Measurements from ENCODE around the gene RNF213. TPM values are rescaled to one million over a fixed set of nuclear protein-coding genes. Genes with fewer than 3 reads are reported as not detected.

RNF213 gene
- total and polyA plus RNA-seq, 4 donors = 18.2 to 104 (median 33.5) TPM

DNA sequence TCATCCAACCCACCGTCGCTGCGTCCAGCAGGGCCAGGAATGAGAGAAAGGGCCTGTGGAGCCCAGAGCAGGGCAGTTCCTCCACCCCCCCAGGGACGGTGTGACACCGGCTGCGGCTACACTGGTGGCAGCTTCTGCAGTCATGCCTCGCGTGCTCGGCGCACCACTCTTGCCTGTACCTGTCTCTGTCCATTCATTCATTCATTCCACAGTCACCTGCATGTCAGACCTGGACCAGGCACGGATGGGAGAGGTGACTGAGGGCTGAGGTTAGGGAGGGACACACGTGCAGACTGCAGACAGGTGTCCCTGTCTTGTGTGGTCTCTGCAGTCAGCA lies 181.6 kb downstream of the RNF213 start:
- DNase-seq (ENCODE audit: low spot score) = no peak
- Histone ChIP-seq H3K27ac (ENCODE audit: low read depth in 1 of 2, low read length in 2 of 2) (no peak overlapping the region), H3K36me3 (ENCODE audit: control insufficient read depth in 4 of 4, insufficient read depth in 3 of 4, low read depth in 1 of 4, low read length in 3 of 4) (peaks cover 0 to 1% (median 0%) of the 10 kb centered on the region in 4 donors), H3K4me1 (ENCODE audit: control insufficient read depth in 4 of 4, insufficient read depth in 4 of 4, low read length in 3 of 4) (peaks cover 0 to 4% (median 0%) of the 10 kb centered on the region in 4 donors), H3K9me3 (ENCODE audit: control insufficient read depth in 4 of 4, low read length in 3 of 4) (no peaks in the 10 kb centered on the region), H3K4me3 (ENCODE audit: low read depth in 1 of 3, low read length in 3 of 3) (no peak overlapping the region), H3K9ac (ENCODE audit: low read depth in 1 of 2, low read length in 2 of 2) (no peak overlapping the region), H3K27me3 (ENCODE audit: control insufficient read depth in 4 of 4, insufficient read depth in 4 of 4, low read length in 3 of 4) (no peaks in the 10 kb centered on the region)
- WGBS = 88% methylated on average over 12 of the region's 12 CpGs
- TF ChIP-seq FOXA1 (IDR thresholded peaks at IDR 0.05) (no peak), RAD21 (IDR thresholded peaks at IDR 0.05) (no peak), FOXA2 (IDR thresholded peaks at IDR 0.05) (no peak), EGR1 (IDR thresholded peaks at IDR 0.05; ENCODE audit: low read depth in 2 of 2) (no peak), MAX (IDR thresholded peaks at IDR 0.05) (no peak), NR2F2 (IDR thresholded peaks at IDR 0.05) (no peak), GABPA (IDR thresholded peaks at IDR 0.05 in 1 of 2, conservative IDR thresholded peaks at IDR 0.05 in 1 of 2) (no peak), HNF4A (conservative IDR thresholded peaks at IDR 0.05) (no peak), JUND (IDR thresholded peaks at IDR 0.05) (no peak), TAF1 (conservative IDR thresholded peaks at IDR 0.05) (no peak)
- TF ChIP-seq, protein P1, sequence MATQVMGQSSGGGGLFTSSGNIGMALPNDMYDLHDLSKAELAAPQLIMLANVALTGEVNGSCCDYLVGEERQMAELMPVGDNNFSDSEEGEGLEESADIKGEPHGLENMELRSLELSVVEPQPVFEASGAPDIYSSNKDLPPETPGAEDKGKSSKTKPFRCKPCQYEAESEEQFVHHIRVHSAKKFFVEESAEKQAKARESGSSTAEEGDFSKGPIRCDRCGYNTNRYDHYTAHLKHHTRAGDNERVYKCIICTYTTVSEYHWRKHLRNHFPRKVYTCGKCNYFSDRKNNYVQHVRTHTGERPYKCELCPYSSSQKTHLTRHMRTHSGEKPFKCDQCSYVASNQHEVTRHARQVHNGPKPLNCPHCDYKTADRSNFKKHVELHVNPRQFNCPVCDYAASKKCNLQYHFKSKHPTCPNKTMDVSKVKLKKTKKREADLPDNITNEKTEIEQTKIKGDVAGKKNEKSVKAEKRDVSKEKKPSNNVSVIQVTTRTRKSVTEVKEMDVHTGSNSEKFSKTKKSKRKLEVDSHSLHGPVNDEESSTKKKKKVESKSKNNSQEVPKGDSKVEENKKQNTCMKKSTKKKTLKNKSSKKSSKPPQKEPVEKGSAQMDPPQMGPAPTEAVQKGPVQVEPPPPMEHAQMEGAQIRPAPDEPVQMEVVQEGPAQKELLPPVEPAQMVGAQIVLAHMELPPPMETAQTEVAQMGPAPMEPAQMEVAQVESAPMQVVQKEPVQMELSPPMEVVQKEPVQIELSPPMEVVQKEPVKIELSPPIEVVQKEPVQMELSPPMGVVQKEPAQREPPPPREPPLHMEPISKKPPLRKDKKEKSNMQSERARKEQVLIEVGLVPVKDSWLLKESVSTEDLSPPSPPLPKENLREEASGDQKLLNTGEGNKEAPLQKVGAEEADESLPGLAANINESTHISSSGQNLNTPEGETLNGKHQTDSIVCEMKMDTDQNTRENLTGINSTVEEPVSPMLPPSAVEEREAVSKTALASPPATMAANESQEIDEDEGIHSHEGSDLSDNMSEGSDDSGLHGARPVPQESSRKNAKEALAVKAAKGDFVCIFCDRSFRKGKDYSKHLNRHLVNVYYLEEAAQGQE (IDR thresholded peaks at IDR 0.05) = no peak
- TF ChIP-seq, protein P2, sequence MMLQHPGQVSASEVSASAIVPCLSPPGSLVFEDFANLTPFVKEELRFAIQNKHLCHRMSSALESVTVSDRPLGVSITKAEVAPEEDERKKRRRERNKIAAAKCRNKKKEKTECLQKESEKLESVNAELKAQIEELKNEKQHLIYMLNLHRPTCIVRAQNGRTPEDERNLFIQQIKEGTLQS (IDR thresholded peaks at IDR 0.05) = no peak

- 89% methylated on average over 4 of the region's 4 CpGs for WGBS
- Histone ChIP-seq H3K36me3 (ENCODE audit: control insufficient read depth in 4 of 4, insufficient read depth in 3 of 4, low read depth in 1 of 4, low read length in 3 of 4) (peaks cover 0 to 1% (median 0%) of the 10 kb centered on the region in 4 donors), H3K4me1 (ENCODE audit: control insufficient read depth in 4 of 4, insufficient read depth in 4 of 4, low read length in 3 of 4) (peaks cover 0 to 4% (median 0%) of the 10 kb centered on the region in 4 donors), H3K9me3 (ENCODE audit: control insufficient read depth in 4 of 4, low read length in 3 of 4) (no peaks in the 10 kb centered on the region), H3K27me3 (ENCODE audit: control insufficient read depth in 4 of 4, insufficient read depth in 4 of 4, low read length in 3 of 4) (no peaks in the 10 kb centered on the region), H3K4me3 (ENCODE audit: low read depth in 1 of 3, low read length in 3 of 3) (no peak overlapping the region), H3K9ac (ENCODE audit: low read depth in 1 of 2, low read length in 2 of 2) (no peak overlapping the region), H3K27ac (ENCODE audit: low read depth in 1 of 2, low read length in 2 of 2) (no peak overlapping the region)
- TF ChIP-seq FOXA1 (IDR thresholded peaks at IDR 0.05) (no peak), MAX (IDR thresholded peaks at IDR 0.05) (no peak), HNF4G (IDR thresholded peaks at IDR 0.05) (no peak), RAD21 (IDR thresholded peaks at IDR 0.05) (no peak), RXRA (IDR thresholded peaks at IDR 0.05) (no peak), CTCF (IDR thresholded peaks at IDR 0.05; ENCODE audit: low read depth, low read length, missing input control) (no peak), NR2F2 (IDR thresholded peaks at IDR 0.05) (no peak), EGR1 (IDR thresholded peaks at IDR 0.05; ENCODE audit: low read depth in 2 of 2) (no peak), SP1 (IDR thresholded peaks at IDR 0.05) (no peak)
- TF ChIP-seq, protein P1 (IDR thresholded peaks at IDR 0.05) = no peak
- TF ChIP-seq, protein P2 (IDR thresholded peaks at IDR 0.05) = no peak
- no peak for DNase-seq (ENCODE audit: low spot score)
Observed at GRCh38 chr17:80442764-80443163, 182.1 kb downstream of the RNF213 start.

Measured in liver (tissue), 9 donors.